Fibroblast of lung (primary cell): ENCODE data around the gene PTPRF. TPM values are rescaled to one million over a fixed set of nuclear protein-coding genes. Genes with fewer than 3 reads are reported as not detected.

Source experiments
- DNase-seq, 2 donors: peaks; one replicate each; pipeline versions ENCODE4 v3.0.0 to v3.0.0-alpha.2; 2010; ENCODE audit warnings: low read depth in 2 of 2
- H2AFZ ChIP-seq: 2 replicates; pipeline ENCODE4 v1.5.1; 2012; ENCODE audit warnings: low read length, control low read depth, inconsistent platforms
- H3K27ac ChIP-seq: 2 replicates; pipeline ENCODE4 v1.5.1; 2011; ENCODE audit warnings: low read length, control low read depth; ENCODE audit not compliant: insufficient read depth
- H3K27me3 ChIP-seq: 2 replicates; pipeline ENCODE4 v1.5.1; 2011; ENCODE audit warnings: mild to moderate bottlenecking, low read length; ENCODE audit not compliant: control insufficient read depth, insufficient read depth
- H3K36me3 ChIP-seq: 2 replicates; pipeline ENCODE4 v1.5.1; 2011; ENCODE audit warnings: low read length; ENCODE audit not compliant: control insufficient read depth, insufficient read depth
- H3K4me1 ChIP-seq: 2 replicates; pipeline ENCODE4 v1.5.1; 2011; ENCODE audit warnings: low read length; ENCODE audit not compliant: control insufficient read depth, insufficient read depth; ENCODE audit errors: extremely low read depth
- H3K4me2 ChIP-seq: 2 replicates; pipeline ENCODE4 v1.5.1; 2011; ENCODE audit warnings: low read length, control low read depth; ENCODE audit not compliant: insufficient read depth; ENCODE audit errors: extremely low read depth
- H3K4me3 ChIP-seq, 4 experiments: fragments of 200-600 bp in 1 of 4; sonication (generic) in 1 of 4; replicated peaks in 1 of 4; 2 replicates each; pipeline ENCODE4 v1.5.1; 2011 to 2016; ENCODE audit warnings: low read length in 4 of 4, low read depth in 3 of 4, mild to moderate bottlenecking in 3 of 4, control low read depth in 2 of 4, inconsistent platforms in 1 of 4, mixed read lengths in 1 of 4; ENCODE audit not compliant: insufficient read depth in 1 of 4; ENCODE audit errors: control extremely low read depth in 1 of 4
- H3K79me2 ChIP-seq: 2 replicates; pipeline ENCODE4 v1.5.1; 2012; ENCODE audit warnings: mild to moderate bottlenecking, low read length, inconsistent platforms; ENCODE audit not compliant: control insufficient read depth, insufficient read depth
- H3K9ac ChIP-seq: 2 replicates; pipeline ENCODE4 v1.5.1; 2011; ENCODE audit warnings: mild to moderate bottlenecking, low read length, control low read depth; ENCODE audit not compliant: insufficient read depth
- H3K9me3 ChIP-seq: 2 replicates; pipeline ENCODE4 v1.5.1; 2012; ENCODE audit warnings: low read depth, low read length; ENCODE audit not compliant: control insufficient read depth, insufficient read depth
- H4K20me1 ChIP-seq: 2 replicates; pipeline ENCODE4 v1.5.1; 2011; ENCODE audit warnings: low read length; ENCODE audit not compliant: control insufficient read depth, insufficient read depth; ENCODE audit errors: extremely low read depth
- EZH2 ChIP-seq: IDR thresholded peaks from 2 replicates; pipeline ENCODE4 v1.5.1; 2012; ENCODE audit warnings: low read length, control low read depth, mild to moderate bottlenecking; ENCODE audit errors: missing control alignments
- polyA plus RNA-seq, 2 donors: library from polyadenylated mRNA; depleted of rRNA in 1 of 2; stranded (reverse) in 1 of 2; unstranded in 1 of 2; fragments of >200 nt; gene quantifications; 2 replicates each; pipeline ENCODE4 v1.2.1, GENCODE V29; 2011 to 2012; ENCODE audit warnings: missing spikeins in 1 of 2
- total RNA-seq: library from RNA; depleted of rRNA; stranded (reverse); fragments of >200 nt; gene quantifications from 2 replicates; pipeline ENCODE4 v1.2.1, GENCODE V29; 2014
- TF ChIP-seq, protein P1 (sequence below), 2 donors: IDR thresholded peaks in 1 of 2; conservative IDR thresholded peaks in 1 of 2; 1 replicate in 1 of 2; 2 replicates in 1 of 2; pipeline ENCODE4 v1.5.1; 2011 to 2012; ENCODE audit warnings: low read length in 2 of 2, control low read depth in 1 of 2, inconsistent platforms in 1 of 2, low read depth in 1 of 2, mild to moderate bottlenecking in 1 of 2

The PTPRF gene
- total and polyA plus RNA-seq, 2 donors (not counting 1 experiment from before 2014, with no cell fraction given) = 45.2 to 52.0 TPM

DNA sequence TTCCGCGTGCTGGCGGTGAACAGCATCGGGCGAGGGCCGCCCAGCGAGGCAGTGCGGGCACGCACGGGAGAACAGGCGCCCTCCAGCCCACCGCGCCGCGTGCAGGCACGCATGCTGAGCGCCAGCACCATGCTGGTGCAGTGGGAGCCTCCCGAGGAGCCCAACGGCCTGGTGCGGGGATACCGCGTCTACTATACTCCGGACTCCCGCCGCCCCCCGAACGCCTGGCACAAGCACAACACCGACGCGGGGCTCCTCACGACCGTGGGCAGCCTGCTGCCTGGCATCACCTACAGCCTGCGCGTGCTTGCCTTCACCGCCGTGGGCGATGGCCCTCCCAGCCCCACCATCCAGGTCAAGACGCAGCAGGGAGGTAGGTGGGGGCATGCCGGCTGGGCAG, 60.5 kb downstream of the PTPRF start:
- Histone ChIP-seq H3K27ac (no peak overlapping the region), H3K4me2 (no peak overlapping the region), H3K4me1 (no peaks in the 10 kb centered on the region), H3K4me3 (no peak overlapping the region), H3K36me3 (peaks cover 3% of the 10 kb centered on the region), H3K27me3 (no peaks in the 10 kb centered on the region), H3K9ac (no peak overlapping the region), H3K9me3 (no peaks in the 10 kb centered on the region), H2AFZ (no peak overlapping the region), H3K79me2 (no peaks in the 10 kb centered on the region), H4K20me1 (no peaks in the 10 kb centered on the region)
- no peak for DNase-seq
- TF ChIP-seq, protein P1, sequence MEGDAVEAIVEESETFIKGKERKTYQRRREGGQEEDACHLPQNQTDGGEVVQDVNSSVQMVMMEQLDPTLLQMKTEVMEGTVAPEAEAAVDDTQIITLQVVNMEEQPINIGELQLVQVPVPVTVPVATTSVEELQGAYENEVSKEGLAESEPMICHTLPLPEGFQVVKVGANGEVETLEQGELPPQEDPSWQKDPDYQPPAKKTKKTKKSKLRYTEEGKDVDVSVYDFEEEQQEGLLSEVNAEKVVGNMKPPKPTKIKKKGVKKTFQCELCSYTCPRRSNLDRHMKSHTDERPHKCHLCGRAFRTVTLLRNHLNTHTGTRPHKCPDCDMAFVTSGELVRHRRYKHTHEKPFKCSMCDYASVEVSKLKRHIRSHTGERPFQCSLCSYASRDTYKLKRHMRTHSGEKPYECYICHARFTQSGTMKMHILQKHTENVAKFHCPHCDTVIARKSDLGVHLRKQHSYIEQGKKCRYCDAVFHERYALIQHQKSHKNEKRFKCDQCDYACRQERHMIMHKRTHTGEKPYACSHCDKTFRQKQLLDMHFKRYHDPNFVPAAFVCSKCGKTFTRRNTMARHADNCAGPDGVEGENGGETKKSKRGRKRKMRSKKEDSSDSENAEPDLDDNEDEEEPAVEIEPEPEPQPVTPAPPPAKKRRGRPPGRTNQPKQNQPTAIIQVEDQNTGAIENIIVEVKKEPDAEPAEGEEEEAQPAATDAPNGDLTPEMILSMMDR (conservative IDR thresholded peaks at IDR 0.05 in 1 of 2, IDR thresholded peaks at IDR 0.05 in 1 of 2; ENCODE audit: low read depth in 1 of 2, low read length in 2 of 2) = no peak
- TF ChIP-seq EZH2 = no peak

DNA sequence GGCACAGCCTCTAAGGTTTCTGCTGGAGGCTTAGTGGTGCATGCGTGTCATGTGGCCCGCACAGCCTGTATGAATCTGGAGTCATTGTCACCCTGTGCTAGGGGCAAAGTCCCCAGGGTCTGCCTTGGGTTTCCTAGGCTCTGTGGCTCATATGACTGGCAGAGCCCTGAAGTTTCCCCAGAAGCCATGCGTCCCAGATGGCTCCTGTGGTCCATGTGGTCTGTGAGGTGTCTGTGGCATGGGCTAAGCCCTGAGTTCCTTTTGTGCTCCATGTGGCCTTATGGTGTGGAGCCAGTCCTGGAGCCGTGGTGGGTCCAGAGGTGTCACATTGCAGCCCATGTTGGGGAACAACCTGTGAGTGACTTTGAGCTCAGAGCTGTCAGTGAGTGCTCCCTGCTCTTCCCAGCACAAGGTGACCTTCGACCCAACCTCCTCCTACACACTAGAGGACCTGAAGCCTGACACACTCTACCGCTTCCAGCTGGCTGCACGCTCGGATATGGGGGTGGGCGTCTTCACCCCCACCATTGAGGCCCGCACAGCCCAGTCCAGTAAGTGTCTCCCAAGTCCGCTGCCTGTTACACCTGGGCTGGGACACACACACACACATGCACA, 61.5 kb downstream of the PTPRF start:
- Histone ChIP-seq H2AFZ (no peak overlapping the region), H3K79me2 (no peaks in the 10 kb centered on the region), H3K9me3 (no peaks in the 10 kb centered on the region), H3K36me3 (peaks cover 3% of the 10 kb centered on the region), H4K20me1 (no peaks in the 10 kb centered on the region), H3K27me3 (no peaks in the 10 kb centered on the region), H3K9ac (no peak overlapping the region), H3K4me2 (no peak overlapping the region), H3K4me1 (no peaks in the 10 kb centered on the region), H3K4me3 (no peak overlapping the region), H3K27ac (no peak overlapping the region)
- TF ChIP-seq EZH2 = no peak
- TF ChIP-seq, protein P1 (conservative IDR thresholded peaks at IDR 0.05 in 1 of 2, IDR thresholded peaks at IDR 0.05 in 1 of 2; ENCODE audit: low read depth in 1 of 2, low read length in 2 of 2) = no peak
- no peak for DNase-seq

DNA sequence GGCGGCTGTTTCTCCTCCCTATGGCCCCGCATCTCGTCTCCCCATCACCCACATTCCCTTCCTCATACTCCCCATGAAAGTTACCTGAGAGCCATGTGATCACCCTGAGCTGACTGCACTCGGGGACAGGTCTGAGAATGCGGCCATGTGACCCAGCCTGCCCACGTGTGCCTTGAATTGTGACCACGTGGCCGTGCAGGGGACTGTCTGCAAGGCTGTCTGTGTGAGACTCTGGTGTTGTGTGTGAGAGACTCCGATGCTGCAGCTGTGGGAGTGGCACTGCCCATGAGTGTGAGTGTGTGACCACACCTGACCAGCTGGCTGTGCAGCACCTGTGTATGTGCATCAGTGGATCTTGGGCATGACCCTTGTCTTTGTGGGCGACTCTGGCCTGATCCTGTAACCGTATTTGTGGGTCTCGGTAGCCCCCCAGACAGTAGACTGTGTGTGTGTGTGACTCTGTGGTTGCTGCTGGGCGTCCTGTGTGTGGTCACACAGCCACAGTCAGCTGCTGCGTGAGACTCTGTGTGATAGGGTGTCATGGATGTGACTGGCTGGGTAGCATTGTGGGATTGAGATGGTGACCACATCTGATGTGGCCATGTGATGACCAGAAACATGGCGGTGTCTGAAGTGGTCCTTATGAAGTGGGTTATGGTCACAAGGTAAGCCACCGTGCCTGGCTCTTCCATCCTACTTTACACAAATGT, 62.4 kb downstream of the PTPRF start:
- Histone ChIP-seq H3K27ac (no peak overlapping the region), H3K9me3 (no peaks in the 10 kb centered on the region), H3K27me3 (no peaks in the 10 kb centered on the region), H3K36me3 (peaks cover 3% of the 10 kb centered on the region), H3K4me3 (no peak overlapping the region), H2AFZ (no peak overlapping the region), H3K79me2 (no peaks in the 10 kb centered on the region), H3K4me1 (no peaks in the 10 kb centered on the region), H3K4me2 (no peak overlapping the region), H4K20me1 (no peaks in the 10 kb centered on the region), H3K9ac (no peak overlapping the region)
- no peak for TF ChIP-seq EZH2
- TF ChIP-seq, protein P1 (conservative IDR thresholded peaks at IDR 0.05 in 1 of 2, IDR thresholded peaks at IDR 0.05 in 1 of 2; ENCODE audit: low read depth in 1 of 2, low read length in 2 of 2) = no peak
- DNase-seq = no peak
